ENCODE measurements around the gene SPSB2.

The SPSB2 gene

DNA sequence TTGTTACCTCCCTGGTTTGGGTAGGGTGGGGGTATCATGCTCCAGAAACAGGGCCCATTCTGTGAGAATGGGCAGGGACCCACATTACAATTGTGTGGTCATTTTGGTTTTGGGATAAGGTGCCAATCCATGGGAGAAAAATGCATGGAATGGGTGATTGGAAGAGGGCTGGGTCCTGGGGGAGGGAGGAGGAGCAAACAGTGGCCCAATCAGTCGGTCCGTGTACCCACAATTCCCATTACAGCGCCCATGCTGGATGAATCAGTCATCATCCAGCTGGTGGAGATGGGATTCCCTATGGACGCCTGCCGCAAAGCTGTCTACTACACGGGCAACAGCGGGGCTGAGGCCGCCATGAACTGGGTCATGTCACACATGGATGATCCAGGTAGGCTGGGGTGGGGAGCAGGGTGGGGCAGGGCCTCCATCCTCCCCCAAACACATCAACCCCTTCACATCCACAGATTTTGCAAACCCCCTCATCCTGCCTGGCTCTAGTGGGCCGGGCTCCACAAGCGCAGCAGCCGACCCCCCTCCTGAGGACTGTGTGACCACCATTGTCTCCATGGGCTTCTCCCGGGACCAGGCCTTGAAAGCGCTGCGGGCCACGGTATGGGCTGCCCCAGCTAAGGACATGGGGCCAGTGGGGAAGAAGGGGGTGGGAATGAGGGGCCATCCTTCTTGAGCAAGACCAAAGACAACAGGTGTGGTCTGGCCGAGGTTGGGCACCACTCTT lies 9.3 kb downstream of the SPSB2 start:
- Histone ChIP-seq H4K20me1 (peaks cover 22% of the 10 kb centered on the region), H3K4me2 (no peak overlapping the region), H3K27ac (no peak overlapping the region), H3K27me3 (no peaks in the 10 kb centered on the region), H3K4me3 (no peak overlapping the region), H3K36me3 (peaks cover 76% of the 10 kb centered on the region), H3K9ac (no peak overlapping the region), H3K9me3 (no peaks in the 10 kb centered on the region), H3K4me1 (peaks cover 24% of the 10 kb centered on the region)
- TF ChIP-seq Cebpa-rat (IDR thresholded peaks at IDR 0.05): no peak

DNA sequence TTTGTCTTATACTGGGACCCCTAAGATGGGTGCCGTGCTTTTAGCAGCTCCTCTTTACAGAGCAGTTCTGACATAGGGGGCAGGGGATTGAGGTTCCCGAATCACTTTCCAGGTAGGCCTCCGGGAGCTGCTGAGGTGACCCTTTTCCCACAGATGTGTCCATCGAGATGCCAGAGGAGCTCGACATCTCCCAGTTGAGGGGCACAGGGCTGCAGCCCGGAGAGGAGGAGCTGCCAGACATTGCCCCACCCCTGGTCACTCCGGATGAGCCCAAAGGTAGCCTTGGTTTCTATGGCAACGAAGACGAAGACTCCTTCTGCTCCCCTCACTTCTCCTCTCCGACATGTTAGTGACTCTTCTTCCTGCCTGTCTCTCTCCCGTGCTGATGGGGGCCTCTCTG lies 10.1 kb downstream of the SPSB2 start:
- no peak overlapping the region for H3K4me2 ChIP-seq
- no peak overlapping the region for H3K4me3 ChIP-seq
- H3K36me3 ChIP-seq: peaks cover 84% of the 10 kb centered on the region
- H4K20me1 ChIP-seq: peaks cover 14% of the 10 kb centered on the region
- TF ChIP-seq Cebpa-rat (IDR thresholded peaks at IDR 0.05): no peak
- no peaks in the 10 kb centered on the region for H3K9me3 ChIP-seq
- peaks cover 19% of the 10 kb centered on the region for H3K4me1 ChIP-seq
- no peak overlapping the region for H3K27ac ChIP-seq
- no peaks in the 10 kb centered on the region for H3K27me3 ChIP-seq
- H3K9ac ChIP-seq: no peak overlapping the region

DNA sequence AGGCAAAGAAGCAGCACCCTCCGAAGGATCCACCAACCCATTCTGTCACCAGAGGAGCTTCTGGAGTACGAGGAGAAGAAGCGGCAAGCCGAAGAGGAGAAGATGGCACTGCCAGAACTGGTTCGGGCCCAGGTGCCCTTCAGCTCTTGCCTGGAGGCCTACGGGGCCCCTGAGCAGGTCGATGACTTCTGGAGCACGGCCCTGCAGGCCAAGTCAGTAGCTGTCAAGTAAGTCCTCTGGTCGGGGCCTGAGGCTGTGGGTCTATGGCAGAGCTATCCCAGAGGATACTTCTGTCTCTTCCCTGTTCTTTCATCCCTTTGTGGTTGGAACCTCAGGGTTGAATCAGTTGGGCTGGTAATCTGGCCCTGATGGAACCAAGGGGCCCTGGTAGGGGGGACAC lies 11.7 kb downstream of the SPSB2 start:
- Histone ChIP-seq H4K20me1 (peaks cover 6% of the 10 kb centered on the region; the same call in 1 of the 2 replicates), H3K27ac (no peak overlapping the region), H3K4me2 (no peak overlapping the region), H3K36me3 (peaks cover 99% of the 10 kb centered on the region), H3K4me1 (peaks cover 12% of the 10 kb centered on the region), H3K27me3 (no peaks in the 10 kb centered on the region), H3K9me3 (no peaks in the 10 kb centered on the region), H3K9ac (no peak overlapping the region), H3K4me3 (no peak overlapping the region)
- TF ChIP-seq Cebpa-rat (IDR thresholded peaks at IDR 0.05): no peak

- Histone ChIP-seq H4K20me1 (peaks cover 2% of the 10 kb centered on the region; the same call in 1 of the 2 replicates), H3K4me2 (no peak overlapping the region), H3K9me3 (no peaks in the 10 kb centered on the region), H3K9ac (no peak overlapping the region), H3K36me3 (peaks cover 99% of the 10 kb centered on the region), H3K27me3 (no peaks in the 10 kb centered on the region), H3K27ac (no peak overlapping the region), H3K4me3 (no peak overlapping the region), H3K4me1 (peaks cover 7% of the 10 kb centered on the region)
- no peak for TF ChIP-seq Cebpa-rat (IDR thresholded peaks at IDR 0.05)
Observed at GRCh38 chr12:6860942-6861341, 12.2 kb downstream of the SPSB2 start.

DNA sequence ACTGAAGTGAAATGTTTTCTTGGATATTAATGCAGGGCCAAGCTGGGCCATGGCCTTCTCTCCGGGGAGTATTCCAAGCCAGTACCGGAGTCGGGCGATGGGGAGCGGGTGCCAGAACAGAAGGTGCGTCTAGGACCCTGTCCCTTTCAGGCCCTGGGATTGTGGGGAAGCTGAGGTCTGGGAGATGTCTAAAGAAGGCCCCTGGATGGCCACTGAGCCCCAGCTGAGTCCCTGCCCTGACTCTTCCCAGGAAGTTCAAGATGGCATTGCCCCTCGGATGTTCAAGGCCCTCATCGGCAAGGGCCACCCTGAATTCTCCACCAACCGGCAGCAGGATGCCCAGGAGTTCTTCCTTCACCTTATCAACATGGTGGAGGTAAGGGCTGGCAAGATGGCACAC lies 13.0 kb downstream of the SPSB2 start:
- no peaks in the 10 kb centered on the region for H3K9me3 ChIP-seq
- peaks cover 6% of the 10 kb centered on the region; the same call in 1 of the 2 replicates for H3K4me1 ChIP-seq
- H3K4me2 ChIP-seq: no peak overlapping the region
- H4K20me1 ChIP-seq: no peaks in the 10 kb centered on the region
- peaks cover 99% of the 10 kb centered on the region for H3K36me3 ChIP-seq
- TF ChIP-seq Cebpa-rat (IDR thresholded peaks at IDR 0.05): no peak
- H3K27ac ChIP-seq: no peak overlapping the region
- H3K27me3 ChIP-seq: no peaks in the 10 kb centered on the region
- no peak overlapping the region for H3K4me3 ChIP-seq
- H3K9ac ChIP-seq: no peak overlapping the region

DNA sequence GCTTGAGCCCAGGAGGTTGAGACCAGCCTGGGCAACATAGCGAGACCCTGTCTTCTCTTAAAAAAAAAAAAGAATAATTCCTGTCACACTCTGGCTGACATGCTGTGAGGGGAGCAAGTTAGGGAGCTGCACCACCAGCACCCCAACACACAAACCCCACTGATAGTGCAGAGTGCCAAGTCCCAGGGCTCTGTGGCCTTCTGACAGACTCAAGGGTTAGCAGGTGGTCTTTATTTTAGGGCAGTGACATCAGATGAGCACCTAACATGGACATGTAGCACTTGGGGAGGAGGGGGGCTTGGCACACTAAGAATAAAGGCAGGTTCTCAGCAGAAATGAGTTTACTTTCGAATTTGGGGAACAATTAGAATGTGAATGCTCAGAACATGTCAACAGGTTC lies 14.3 kb downstream of the SPSB2 start:
- H3K9me3 ChIP-seq: no peaks in the 10 kb centered on the region
- H3K27me3 ChIP-seq: no peaks in the 10 kb centered on the region
- H4K20me1 ChIP-seq: 0 out of 2 replicates have a peak, but pooled peaks cover 7% of the 10 kb centered on the region
- no peak overlapping the region for H3K4me3 ChIP-seq
- peaks cover 90% of the 10 kb centered on the region for H3K36me3 ChIP-seq
- peaks cover 6% of the 10 kb centered on the region for H3K4me1 ChIP-seq
- H3K4me2 ChIP-seq: no peak overlapping the region
- no peak overlapping the region for H3K27ac ChIP-seq
- no peak overlapping the region for H3K9ac ChIP-seq
- no peak for TF ChIP-seq Cebpa-rat (IDR thresholded peaks at IDR 0.05)

- H4K20me1 ChIP-seq: 0 out of 2 replicates have a peak, but pooled peaks cover 16% of the 10 kb centered on the region
- no peaks in the 10 kb centered on the region for H3K27me3 ChIP-seq
- no peak overlapping the region for H3K9ac ChIP-seq
- H3K4me3 ChIP-seq: no peak overlapping the region
- H3K27ac ChIP-seq: no peak overlapping the region
- H3K4me1 ChIP-seq: peaks cover 23% of the 10 kb centered on the region
- H3K36me3 ChIP-seq: peaks cover 55% of the 10 kb centered on the region
- TF ChIP-seq Cebpa-rat (IDR thresholded peaks at IDR 0.05): no peak
- no peak overlapping the region for H3K4me2 ChIP-seq
- H3K9me3 ChIP-seq: no peaks in the 10 kb centered on the region
Observed at GRCh38 chr12:6855322-6855721, 17.8 kb downstream of the SPSB2 start.

DNA sequence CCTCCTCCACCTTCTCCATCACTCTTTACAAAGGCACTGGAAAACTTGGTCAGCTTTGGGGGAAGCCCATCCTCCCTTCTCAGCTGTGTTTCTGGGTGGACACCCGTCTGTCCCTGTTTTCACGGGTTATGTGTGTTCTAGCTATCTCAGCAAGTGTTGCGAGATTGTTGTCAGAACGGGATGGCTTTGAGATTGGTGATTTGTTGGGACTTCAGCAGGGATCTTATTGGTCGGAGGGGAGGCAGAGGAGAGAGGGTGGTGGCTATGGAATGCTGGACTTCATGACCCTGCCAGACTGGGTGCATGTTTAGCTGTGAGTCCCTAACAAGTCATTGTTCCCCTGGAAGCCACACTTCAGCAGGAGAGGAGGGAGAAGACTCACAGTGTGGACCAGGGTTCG lies 19.1 kb downstream of the SPSB2 start:
- peak overlapping the region; percentile 94 for H3K4me2 ChIP-seq
- H3K9ac ChIP-seq: peak overlapping the region; percentile 77; the same call in 1 of the 2 replicates

GRCh38 chr12:6853626-6854025 lies 19.5 kb downstream of the SPSB2 start:
- Histone ChIP-seq H3K27ac (peak overlapping the region; percentile 48), H3K9ac (peak overlapping the region; percentile 77)

More for the DNA sequence above, 19.1 kb downstream of the SPSB2 start:
- Histone ChIP-seq H3K27ac (no peak overlapping the region), H3K36me3 (peaks cover 55% of the 10 kb centered on the region), H3K9me3 (no peaks in the 10 kb centered on the region), H3K27me3 (no peaks in the 10 kb centered on the region), H3K4me1 (peaks cover 35% of the 10 kb centered on the region), H3K4me3 (no peak overlapping the region), H4K20me1 (0 out of 2 replicates have a peak, but pooled peaks cover 16% of the 10 kb centered on the region)
- no peak for TF ChIP-seq Cebpa-rat (IDR thresholded peaks at IDR 0.05)

DNA sequence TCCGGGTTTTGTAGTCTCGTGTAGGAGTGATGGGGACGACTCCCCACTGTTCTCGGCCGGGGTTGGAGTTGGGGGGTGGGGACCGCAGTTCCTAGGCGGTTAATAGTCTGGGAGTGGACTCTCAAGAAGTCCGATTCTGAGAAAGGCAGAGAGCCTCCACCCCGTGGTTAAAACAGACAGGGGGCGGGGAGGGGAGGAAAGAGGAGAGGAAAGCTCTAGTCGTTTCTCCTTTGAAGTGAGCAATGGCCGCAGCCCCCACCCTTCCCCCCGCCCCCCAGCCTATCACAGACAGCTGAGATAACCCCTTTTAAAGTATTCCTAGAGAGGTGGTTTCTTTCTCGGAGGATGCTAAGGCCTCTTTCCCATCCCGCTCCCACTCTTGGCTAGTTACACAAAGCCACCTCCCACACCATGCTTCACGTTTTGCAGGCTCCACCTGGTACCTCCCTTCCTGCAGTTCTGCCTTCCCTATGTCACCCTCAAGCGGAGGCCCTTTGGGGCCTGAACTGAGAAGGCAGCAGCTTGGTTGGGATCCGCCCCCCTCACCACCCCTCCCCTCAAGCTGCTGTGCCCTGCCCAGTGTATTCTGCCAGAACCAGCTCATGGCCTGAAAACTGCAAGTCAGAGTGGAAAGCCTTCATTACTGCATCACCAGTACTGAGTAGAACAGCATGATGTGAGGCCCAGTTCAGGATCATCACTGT lies 20.3 kb downstream of the SPSB2 start:
- Histone ChIP-seq H3K9me3 (no peaks in the 10 kb centered on the region), H3K4me2 (peak overlapping the region; percentile 94), H4K20me1 (0 out of 2 replicates have a peak, but pooled peaks cover 16% of the 10 kb centered on the region), H3K27ac (peak overlapping the region; percentile 48), H3K36me3 (peaks cover 55% of the 10 kb centered on the region), H3K4me1 (peaks cover 41% of the 10 kb centered on the region), H3K27me3 (no peaks in the 10 kb centered on the region), H3K9ac (peak overlapping the region; percentile 77), H3K4me3 (peak overlapping the region; percentile 72)
- no peak for TF ChIP-seq Cebpa-rat (IDR thresholded peaks at IDR 0.05)

More at GRCh38 chr12:6853626-6854025, 19.5 kb downstream of the SPSB2 start:
- H3K27me3 ChIP-seq: no peaks in the 10 kb centered on the region
- H4K20me1 ChIP-seq: 0 out of 2 replicates have a peak, but pooled peaks cover 16% of the 10 kb centered on the region
- H3K9me3 ChIP-seq: no peaks in the 10 kb centered on the region
- peaks cover 40% of the 10 kb centered on the region for H3K4me1 ChIP-seq
- H3K4me3 ChIP-seq: peak overlapping the region; percentile 72; the same call in 1 of the 2 replicates
- TF ChIP-seq Cebpa-rat (IDR thresholded peaks at IDR 0.05): no peak
- H3K36me3 ChIP-seq: peaks cover 55% of the 10 kb centered on the region
- H3K4me2 ChIP-seq: peak overlapping the region; percentile 94

Measured in BLaER1 (cell line).